ENCODE data around the gene FNDC5. TPM values are rescaled to one million over a fixed set of nuclear protein-coding genes. Genes with fewer than 3 reads are reported as not detected.

The FNDC5 gene
- polyA plus RNA-seq, 1 donor from 2014 or later: 21.6 TPM

GRCh38 chr1:32888134-32888533 is 17.4 kb upstream of the FNDC5 start:
- no peaks in the 10 kb centered on the region for H3K9me3 ChIP-seq (ENCODE audit: low read length)
- no peak overlapping the region for H2AFZ ChIP-seq (ENCODE audit: low read depth, low read length)
- H3K79me2 ChIP-seq (replicated peaks; ENCODE audit: insufficient read depth, low read length): no peaks in the 10 kb centered on the region
- H3K4me3 ChIP-seq (ENCODE audit: low read length): no peak overlapping the region
- H3F3A ChIP-seq (ENCODE audit: insufficient read depth, low read length, poor library complexity, severe bottlenecking): no peaks in the 10 kb centered on the region
- H3K9ac ChIP-seq (ENCODE audit: low read length): no peak overlapping the region
- no peak overlapping the region for H3K4me2 ChIP-seq (ENCODE audit: low read length)
- H3K27me3 ChIP-seq (ENCODE audit: insufficient read depth, low read depth, low read length): peaks cover 38% of the 10 kb centered on the region
- H3K36me3 ChIP-seq (ENCODE audit: insufficient read depth, low read length): no peaks in the 10 kb centered on the region
- no peak overlapping the region for H3K27ac ChIP-seq (ENCODE audit: low read length)
- H4K20me1 ChIP-seq (ENCODE audit: insufficient read depth): no peaks in the 10 kb centered on the region
- no peaks in the 10 kb centered on the region for H3K9me2 ChIP-seq (ENCODE audit: insufficient read depth, low read length)
- TF ChIP-seq REST (IDR thresholded peaks at IDR 0.05; ENCODE audit: borderline replicate concordance): no peak
- no peak for TF ChIP-seq RAD21 (conservative IDR thresholded peaks at IDR 0.05)
- TF ChIP-seq POLR2AphosphoS5 (IDR thresholded peaks at IDR 0.05): no peak
- no peak for TF ChIP-seq EP300 (conservative IDR thresholded peaks at IDR 0.05; ENCODE audit: poor library complexity, severe bottlenecking)
- no peak for TF ChIP-seq CTCF (IDR thresholded peaks at IDR 0.05; ENCODE audit: poor library complexity, severe bottlenecking)
- no peak for TF ChIP-seq MXI1 (conservative IDR thresholded peaks at IDR 0.05; ENCODE audit: poor library complexity, severe bottlenecking)
- no peak for TF ChIP-seq SMC3 (conservative IDR thresholded peaks at IDR 0.05; ENCODE audit: poor library complexity)
- TF ChIP-seq TAF1 (IDR thresholded peaks at IDR 0.05; ENCODE audit: low read depth): no peak
- no peak for TF ChIP-seq EZH2 (IDR thresholded peaks at IDR 0.05; ENCODE audit: borderline replicate concordance, insufficient read depth, low read length, poor library complexity, severe bottlenecking)

GRCh38 chr1:32887623-32888022 is 16.9 kb upstream of the FNDC5 start:
- Histone ChIP-seq H3K4me3 (ENCODE audit: low read length) (no peak overlapping the region), H3F3A (ENCODE audit: insufficient read depth, low read length, poor library complexity, severe bottlenecking) (no peaks in the 10 kb centered on the region), H3K9ac (ENCODE audit: low read length) (no peak overlapping the region), H3K27me3 (ENCODE audit: insufficient read depth, low read depth, low read length) (peaks cover 34% of the 10 kb centered on the region), H3K27ac (ENCODE audit: low read length) (no peak overlapping the region), H2AFZ (ENCODE audit: low read depth, low read length) (no peak overlapping the region), H3K9me3 (ENCODE audit: low read length) (no peaks in the 10 kb centered on the region), H4K20me1 (ENCODE audit: insufficient read depth) (no peaks in the 10 kb centered on the region), H3K79me2 (replicated peaks; ENCODE audit: insufficient read depth, low read length) (no peaks in the 10 kb centered on the region), H3K36me3 (ENCODE audit: insufficient read depth, low read length) (no peaks in the 10 kb centered on the region), H3K4me2 (ENCODE audit: low read length) (no peak overlapping the region), H3K9me2 (ENCODE audit: insufficient read depth, low read length) (no peaks in the 10 kb centered on the region)
- TF ChIP-seq RAD21 (conservative IDR thresholded peaks at IDR 0.05): no peak
- no peak for TF ChIP-seq CTCF (IDR thresholded peaks at IDR 0.05; ENCODE audit: poor library complexity, severe bottlenecking)
- TF ChIP-seq POLR2AphosphoS5 (IDR thresholded peaks at IDR 0.05): no peak
- no peak for TF ChIP-seq REST (IDR thresholded peaks at IDR 0.05; ENCODE audit: borderline replicate concordance)
- no peak for TF ChIP-seq MXI1 (conservative IDR thresholded peaks at IDR 0.05; ENCODE audit: poor library complexity, severe bottlenecking)
- no peak for TF ChIP-seq TAF1 (IDR thresholded peaks at IDR 0.05; ENCODE audit: low read depth)
- no peak for TF ChIP-seq EZH2 (IDR thresholded peaks at IDR 0.05; ENCODE audit: borderline replicate concordance, insufficient read depth, low read length, poor library complexity, severe bottlenecking)
- no peak for TF ChIP-seq EP300 (conservative IDR thresholded peaks at IDR 0.05; ENCODE audit: poor library complexity, severe bottlenecking)
- TF ChIP-seq SMC3 (conservative IDR thresholded peaks at IDR 0.05; ENCODE audit: poor library complexity): no peak

Measured in neural cell (in vitro differentiated cells).